PC-3 (cell line): ENCODE measurements around the gene YJU2.

ENCODE experiments used
- CTCF ChIP-seq: fragments of 300-600 bp; sonication (generic); conservative IDR thresholded peaks from 2 replicates; pipeline ENCODE4 v1.5.1; 2017; ENCODE audit warnings: antibody characterized with exemption, low read depth, mild to moderate bottlenecking, low read length
- EZH2phosphoT487 ChIP-seq: fragments of 300-600 bp; sonication (generic); IDR thresholded peaks from 2 replicates; pipeline ENCODE4 v1.6.1; 2018; ENCODE audit warnings: mild to moderate bottlenecking, antibody characterized with exemption, low read length, borderline replicate concordance

DNA sequence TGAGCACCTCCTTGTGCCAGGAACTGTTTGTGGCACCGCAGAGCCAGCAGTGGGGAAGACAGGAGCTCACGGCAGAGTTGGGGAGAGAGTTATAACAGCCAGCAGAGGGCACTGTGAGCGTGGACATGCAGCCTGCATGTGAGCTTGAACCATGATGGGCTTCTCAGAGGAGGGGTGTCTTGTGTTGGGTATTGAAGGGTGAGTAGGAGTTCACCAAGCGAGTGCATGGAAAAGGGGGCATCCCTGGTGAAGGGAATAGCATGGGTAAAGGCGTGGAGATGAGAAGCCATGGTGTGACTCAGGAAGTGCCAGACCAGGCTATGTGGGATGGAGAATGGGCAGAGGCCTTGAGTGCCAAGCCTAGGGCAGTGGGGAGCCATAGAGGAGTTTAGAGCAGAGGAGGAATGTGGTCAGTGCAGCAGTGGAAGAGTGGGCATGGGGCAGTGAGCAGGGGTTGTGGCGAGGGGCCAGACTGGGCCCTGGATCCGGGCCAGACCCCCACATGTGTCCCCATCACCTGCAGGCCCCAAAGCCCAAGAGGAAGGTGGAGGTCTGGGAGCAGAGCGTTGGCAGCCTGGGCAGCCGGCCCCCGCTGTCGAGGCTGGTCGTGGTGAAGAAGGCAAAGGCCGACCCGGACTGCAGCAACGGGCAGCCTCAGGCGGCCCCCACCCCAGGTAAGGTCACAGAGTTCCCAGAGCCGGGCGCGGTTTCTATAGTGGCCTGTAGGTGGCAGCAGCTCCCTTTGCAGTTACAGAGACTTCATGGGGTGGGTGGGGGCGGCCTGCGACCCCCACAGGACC, 20.4 kb downstream of the YJU2 start:
- TF ChIP-seq CTCF (peak; percentile 65), EZH2phosphoT487 (no peak)
